DND-41 (cell line): ENCODE data around the gene ELL2.

Experiments
- ATAC-seq: fragments of 200-7000 bp; cut with Tn5 transposase; 3 replicates; pipeline ENCODE4 v1.9.1; 2021; ENCODE audit warnings: low read depth; ENCODE audit not compliant: insufficient read depth
- DNase-seq: peaks from one replicate; pipeline ENCODE4 v3.0.0-alpha.2; 2020
- H2AFZ ChIP-seq: 2 replicates; pipeline ENCODE4 v1.6.0; 2012; ENCODE audit warnings: low read depth, low read length
- H3K27ac ChIP-seq: 2 replicates; pipeline ENCODE4 v1.5.1; 2012; ENCODE audit warnings: low read length, inconsistent platforms
- H3K27me3 ChIP-seq: fragments of 200-600 bp; sonication (generic); 2 replicates; pipeline ENCODE4 v1.6.0; 2012; ENCODE audit warnings: low read length, mild to moderate bottlenecking, inconsistent platforms; ENCODE audit not compliant: insufficient read depth, poor library complexity
- H3K36me3 ChIP-seq: 2 replicates; pipeline ENCODE4 v1.5.1; 2012; ENCODE audit warnings: low read length, inconsistent platforms; ENCODE audit not compliant: insufficient read depth
- H3K4me1 ChIP-seq: 2 replicates; pipeline ENCODE4 v1.5.1; 2012; ENCODE audit warnings: mild to moderate bottlenecking, low read length; ENCODE audit not compliant: insufficient read depth
- H3K4me2 ChIP-seq: 2 replicates; pipeline ENCODE4 v1.6.0; 2012; ENCODE audit warnings: mild to moderate bottlenecking, moderate library complexity, low read length, inconsistent platforms; ENCODE audit not compliant: insufficient read depth
- H3K4me3 ChIP-seq, 2 experiments: fragments of 200-600 bp in 1 of 2; shearing (Covaris generic) in 1 of 2; 2 replicates each; pipeline ENCODE4 v1.5.1; 2012 to 2016; ENCODE audit warnings: inconsistent platforms in 2 of 2, low read length in 2 of 2, mild to moderate bottlenecking in 2 of 2, low read depth in 1 of 2, moderate library complexity in 1 of 2
- H3K79me2 ChIP-seq: 2 replicates; pipeline ENCODE4 v1.6.0; 2012; ENCODE audit warnings: low read length, inconsistent platforms; ENCODE audit not compliant: insufficient read depth
- H3K9ac ChIP-seq: 2 replicates; pipeline ENCODE4 v1.6.0; 2012; ENCODE audit warnings: low read depth, mild to moderate bottlenecking, inconsistent platforms, low read length, moderate library complexity
- H3K9me3 ChIP-seq: 2 replicates; pipeline ENCODE4 v1.5.1; 2012; ENCODE audit warnings: low read length, moderate library complexity, mild to moderate bottlenecking, inconsistent platforms; ENCODE audit not compliant: insufficient read depth, severe bottlenecking
- H4K20me1 ChIP-seq: 2 replicates; pipeline ENCODE4 v1.6.0; 2012; ENCODE audit warnings: low read length; ENCODE audit not compliant: insufficient read depth
- EZH2 ChIP-seq: IDR thresholded peaks from 3 replicates; pipeline ENCODE4 v1.6.1; 2012; ENCODE audit warnings: borderline replicate concordance, low read depth, mild to moderate bottlenecking, moderate library complexity, low read length, inconsistent platforms; ENCODE audit not compliant: severe bottlenecking
- TF ChIP-seq, protein P1 (sequence below): IDR thresholded peaks from 2 replicates; pipeline ENCODE4 v1.5.1; 2012; ENCODE audit warnings: borderline replicate concordance, low read length, moderate library complexity, mild to moderate bottlenecking; ENCODE audit not compliant: poor library complexity, severe bottlenecking; ENCODE audit errors: extremely low read depth

ELL2 gene

DNA sequence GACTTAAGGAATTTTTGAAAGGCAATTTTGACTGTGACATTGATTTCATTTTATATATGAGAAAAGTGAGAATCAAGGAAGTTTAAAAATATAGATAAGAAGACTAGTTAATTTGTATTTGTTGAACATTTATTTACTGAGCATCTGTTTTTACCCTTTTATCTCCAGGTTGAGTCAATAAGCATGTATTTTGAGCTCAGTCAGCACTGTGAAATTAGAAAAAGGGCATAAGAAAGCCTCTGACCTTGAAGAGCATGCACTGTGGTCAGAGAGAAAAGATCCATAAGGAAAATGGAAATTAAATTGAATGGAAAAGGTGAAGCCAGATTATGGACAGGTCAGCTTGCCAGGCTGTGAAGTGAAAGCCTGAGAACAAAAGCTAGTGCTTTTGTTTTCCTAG is 44.4 kb downstream of the ELL2 start:
- Histone ChIP-seq H2AFZ (no peak overlapping the region), H3K27ac (no peak overlapping the region), H3K27me3 (no peaks in the 10 kb centered on the region), H4K20me1 (no peaks in the 10 kb centered on the region), H3K4me1 (peaks cover 39% of the 10 kb centered on the region), H3K79me2 (no peaks in the 10 kb centered on the region), H3K9me3 (no peaks in the 10 kb centered on the region), H3K36me3 (no peaks in the 10 kb centered on the region), H3K4me2 (no peak overlapping the region), H3K9ac (no peak overlapping the region), H3K4me3 (no peak overlapping the region)
- DNase-seq (no peak), ATAC-seq (no peak)
- TF ChIP-seq, protein P1, sequence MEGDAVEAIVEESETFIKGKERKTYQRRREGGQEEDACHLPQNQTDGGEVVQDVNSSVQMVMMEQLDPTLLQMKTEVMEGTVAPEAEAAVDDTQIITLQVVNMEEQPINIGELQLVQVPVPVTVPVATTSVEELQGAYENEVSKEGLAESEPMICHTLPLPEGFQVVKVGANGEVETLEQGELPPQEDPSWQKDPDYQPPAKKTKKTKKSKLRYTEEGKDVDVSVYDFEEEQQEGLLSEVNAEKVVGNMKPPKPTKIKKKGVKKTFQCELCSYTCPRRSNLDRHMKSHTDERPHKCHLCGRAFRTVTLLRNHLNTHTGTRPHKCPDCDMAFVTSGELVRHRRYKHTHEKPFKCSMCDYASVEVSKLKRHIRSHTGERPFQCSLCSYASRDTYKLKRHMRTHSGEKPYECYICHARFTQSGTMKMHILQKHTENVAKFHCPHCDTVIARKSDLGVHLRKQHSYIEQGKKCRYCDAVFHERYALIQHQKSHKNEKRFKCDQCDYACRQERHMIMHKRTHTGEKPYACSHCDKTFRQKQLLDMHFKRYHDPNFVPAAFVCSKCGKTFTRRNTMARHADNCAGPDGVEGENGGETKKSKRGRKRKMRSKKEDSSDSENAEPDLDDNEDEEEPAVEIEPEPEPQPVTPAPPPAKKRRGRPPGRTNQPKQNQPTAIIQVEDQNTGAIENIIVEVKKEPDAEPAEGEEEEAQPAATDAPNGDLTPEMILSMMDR: no peak
- TF ChIP-seq EZH2: no peak

DNA sequence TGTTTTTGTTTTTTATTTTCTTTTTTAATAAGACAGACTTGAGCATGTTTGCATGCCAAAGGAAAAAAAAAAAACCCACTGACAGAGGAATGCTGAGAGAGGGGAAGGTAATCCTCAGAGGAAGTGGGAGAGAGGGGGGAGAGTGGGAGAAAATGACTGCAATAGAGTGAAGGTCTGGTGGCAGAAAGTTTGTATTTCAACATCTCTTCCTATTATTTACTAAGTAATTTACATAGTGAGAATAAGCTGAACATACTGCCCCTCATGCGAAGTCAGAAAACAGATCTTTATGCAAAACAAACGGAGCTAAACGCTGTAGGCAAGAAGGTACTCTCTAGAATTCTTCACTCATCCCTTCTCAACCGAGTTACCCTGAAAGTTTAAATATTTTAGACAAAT is 45.0 kb downstream of the ELL2 start:
- Histone ChIP-seq H3K9me3 (no peaks in the 10 kb centered on the region), H3K9ac (peak overlapping the region; percentile 11; the same call in 1 of the 2 replicates), H4K20me1 (no peaks in the 10 kb centered on the region), H3K27ac (peak overlapping the region; percentile 88), H3K4me1 (peaks cover 39% of the 10 kb centered on the region), H3K4me3 (no peak overlapping the region), H3K4me2 (peak overlapping the region; percentile 35), H2AFZ (peak overlapping the region; percentile 74), H3K27me3 (no peaks in the 10 kb centered on the region), H3K36me3 (no peaks in the 10 kb centered on the region), H3K79me2 (no peaks in the 10 kb centered on the region)
- no peak for DNase-seq
- TF ChIP-seq, protein P1: no peak
- no peak for TF ChIP-seq EZH2
- 0 out of 3 replicates have a peak, but pooled peaks have one; percentile 3 for ATAC-seq

DNA sequence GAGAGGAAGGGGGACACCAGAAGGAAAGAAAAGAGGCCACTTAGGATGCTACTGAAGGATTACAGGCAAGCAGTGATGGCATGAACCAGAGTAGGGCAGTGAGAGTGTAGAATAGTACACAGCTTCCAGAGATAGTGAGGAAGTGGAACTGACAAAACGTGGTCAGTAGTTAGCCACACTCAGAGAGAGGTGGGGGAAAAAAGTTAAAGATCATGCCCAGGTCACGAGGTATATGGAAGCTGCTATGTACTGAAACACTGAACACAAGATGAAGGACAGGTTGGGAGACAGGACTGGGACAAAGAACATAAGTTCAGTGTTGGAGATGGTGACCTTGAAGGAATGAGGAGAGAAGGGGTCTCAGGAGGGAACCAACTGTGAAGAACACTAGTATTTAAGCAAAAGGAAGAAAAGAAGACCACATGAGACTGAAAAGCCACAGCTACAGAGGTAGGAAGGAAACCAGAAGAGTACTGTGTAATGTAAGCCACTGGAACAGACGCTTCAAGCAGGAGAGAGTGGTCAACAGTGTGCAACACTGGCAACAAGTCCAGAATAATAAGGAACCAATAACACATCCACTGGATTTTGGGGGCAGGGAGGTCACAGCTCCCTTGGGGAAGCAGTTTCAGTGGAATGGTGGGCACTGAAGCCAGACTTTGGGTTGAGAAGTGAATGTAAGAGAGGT is 45.5 kb downstream of the ELL2 start:
- Histone ChIP-seq H3K4me1 (peaks cover 39% of the 10 kb centered on the region), H3K79me2 (no peaks in the 10 kb centered on the region), H2AFZ (peak overlapping the region; percentile 74), H3K4me3 (peak overlapping the region in 1 of 2 experiments; percentile 8; a peak in 1 of 4 replicates), H4K20me1 (no peaks in the 10 kb centered on the region), H3K9me3 (no peaks in the 10 kb centered on the region), H3K27me3 (no peaks in the 10 kb centered on the region), H3K36me3 (no peaks in the 10 kb centered on the region), H3K27ac (peak overlapping the region; percentile 88), H3K4me2 (peak overlapping the region; percentile 35), H3K9ac (peak overlapping the region; percentile 11; the same call in 1 of the 2 replicates)
- DNase-seq (peak; percentile 39), ATAC-seq (peak; percentile 87)
- no peak for TF ChIP-seq EZH2
- TF ChIP-seq, protein P1: no peak
